Thymus (tissue), 11 donors: Measurements from ENCODE around the gene KIRREL3. TPM values are rescaled to one million over a fixed set of nuclear protein-coding genes. Genes with fewer than 3 reads are reported as not detected.

Source experiments
- DNase-seq, 9 donors: peaks; one replicate each; pipeline ENCODE4 v3.0.0-alpha.2; 2013; ENCODE audit warnings: low spot score in 9 of 9, low read depth in 6 of 9, missing footprints in 1 of 9
- H3K27ac ChIP-seq, 2 donors: one replicate each; pipeline ENCODE4 v1.5.1; 2013; ENCODE audit warnings: control low read depth in 1 of 2, low read depth in 1 of 2, low read length in 1 of 2, mild to moderate bottlenecking in 1 of 2, moderate library complexity in 1 of 2
- H3K27me3 ChIP-seq, 2 donors: one replicate each; pipeline ENCODE4 v1.5.1; 2013; ENCODE audit warnings: low read length in 1 of 2; ENCODE audit not compliant: control insufficient read depth in 2 of 2, insufficient read depth in 1 of 2
- H3K36me3 ChIP-seq, 2 donors: one replicate each; pipeline ENCODE4 v1.5.1; 2013; ENCODE audit warnings: low read length in 1 of 2, mild to moderate bottlenecking in 1 of 2, moderate library complexity in 1 of 2; ENCODE audit not compliant: control insufficient read depth in 2 of 2, insufficient read depth in 2 of 2
- H3K4me1 ChIP-seq, 2 donors: one replicate each; pipeline ENCODE4 v1.5.1; 2013; ENCODE audit warnings: low read length in 2 of 2; ENCODE audit not compliant: control insufficient read depth in 2 of 2, insufficient read depth in 2 of 2
- H3K4me3 ChIP-seq, 2 donors: one replicate each; pipeline ENCODE4 v1.5.1; 2013; ENCODE audit warnings: low read length in 2 of 2, control low read depth in 1 of 2, mild to moderate bottlenecking in 1 of 2
- H3K9me3 ChIP-seq, 2 donors: one replicate each; pipeline ENCODE4 v1.5.1; 2013; ENCODE audit warnings: low read length in 1 of 2, mild to moderate bottlenecking in 1 of 2; ENCODE audit not compliant: control insufficient read depth in 2 of 2, insufficient read depth in 1 of 2
- WGBS: extraction: QIAGEN DNeasy Blood & Tissue Kit; methylation state at CpG from one replicate; pipeline ENCODE4 v1.1.7; 2013; 5-methylcytosine and 5-hydroxymethylcytosine counted together
- polyA plus RNA-seq: library from polyadenylated mRNA; stranded (reverse); fragments of 200-250 nt; gene quantifications from one replicate; pipeline ENCODE4 v1.2.3, GENCODE V29; 2013
- total RNA-seq: library from RNA; stranded (reverse); fragments of 120-200 nt; gene quantifications from one replicate; pipeline ENCODE4 v1.2.4, GENCODE V29; 2013
- donor health status: healthy.

Gene KIRREL3
- total and polyA plus RNA-seq, 2 donors = 0.09 to 0.14 TPM

DNA sequence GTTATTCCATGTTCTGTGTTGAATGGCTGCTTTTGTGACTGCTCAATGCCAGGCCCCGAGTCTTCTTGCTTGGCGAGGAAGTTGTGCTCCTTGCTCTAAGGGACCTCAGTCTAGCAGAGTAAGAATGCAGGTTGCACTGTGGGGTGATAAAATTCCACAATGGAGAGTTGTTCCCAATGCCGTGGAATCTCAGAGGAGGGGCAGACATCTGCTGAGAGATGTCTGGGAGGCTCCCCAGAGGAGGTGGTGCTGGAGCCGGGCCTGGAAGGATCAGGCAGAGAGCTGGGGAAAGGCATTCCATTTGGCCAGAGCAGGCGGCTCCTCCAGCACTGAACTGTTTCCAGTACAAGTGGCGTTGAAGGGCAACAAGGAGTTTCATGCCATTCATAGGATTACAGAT lies 589.9 kb downstream of the KIRREL3 start:
- 96% methylated on average over 6 of the region's 6 CpGs for WGBS
- Histone ChIP-seq H3K27me3 (no peaks in the 10 kb centered on the region), H3K4me3 (no peak overlapping the region), H3K9me3 (no peaks in the 10 kb centered on the region), H3K4me1 (no peaks in the 10 kb centered on the region), H3K27ac (no peak overlapping the region), H3K36me3 (peaks cover 2 to 9% of the 10 kb centered on the region in 2 donors)
- DNase-seq = no peak

DNA sequence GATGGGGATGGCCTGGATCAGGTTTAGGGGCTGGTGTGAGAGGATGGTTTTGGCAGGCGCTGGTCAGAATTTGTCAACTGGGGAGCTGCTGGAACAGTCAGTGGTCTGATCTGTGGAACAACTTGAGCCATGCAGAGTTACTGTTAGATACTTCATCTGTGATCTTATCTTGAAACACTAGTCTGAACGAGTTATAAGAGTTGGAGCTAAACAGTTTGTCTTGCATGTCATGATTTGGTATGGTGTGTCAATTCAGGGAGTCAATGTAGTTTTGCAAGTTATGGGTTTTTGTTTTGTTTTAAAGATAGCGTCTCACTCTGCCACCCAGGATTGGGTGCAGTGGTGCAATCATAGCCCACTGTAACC lies 591.0 kb downstream of the KIRREL3 start:
- Histone ChIP-seq H3K27ac (no peak overlapping the region), H3K27me3 (no peaks in the 10 kb centered on the region), H3K4me3 (no peak overlapping the region), H3K9me3 (no peaks in the 10 kb centered on the region), H3K4me1 (no peaks in the 10 kb centered on the region), H3K36me3 (peaks cover 2 to 9% of the 10 kb centered on the region in 2 donors)
- WGBS = 92% methylated on average over 3 of the region's 3 CpGs
- no peak for DNase-seq

DNA sequence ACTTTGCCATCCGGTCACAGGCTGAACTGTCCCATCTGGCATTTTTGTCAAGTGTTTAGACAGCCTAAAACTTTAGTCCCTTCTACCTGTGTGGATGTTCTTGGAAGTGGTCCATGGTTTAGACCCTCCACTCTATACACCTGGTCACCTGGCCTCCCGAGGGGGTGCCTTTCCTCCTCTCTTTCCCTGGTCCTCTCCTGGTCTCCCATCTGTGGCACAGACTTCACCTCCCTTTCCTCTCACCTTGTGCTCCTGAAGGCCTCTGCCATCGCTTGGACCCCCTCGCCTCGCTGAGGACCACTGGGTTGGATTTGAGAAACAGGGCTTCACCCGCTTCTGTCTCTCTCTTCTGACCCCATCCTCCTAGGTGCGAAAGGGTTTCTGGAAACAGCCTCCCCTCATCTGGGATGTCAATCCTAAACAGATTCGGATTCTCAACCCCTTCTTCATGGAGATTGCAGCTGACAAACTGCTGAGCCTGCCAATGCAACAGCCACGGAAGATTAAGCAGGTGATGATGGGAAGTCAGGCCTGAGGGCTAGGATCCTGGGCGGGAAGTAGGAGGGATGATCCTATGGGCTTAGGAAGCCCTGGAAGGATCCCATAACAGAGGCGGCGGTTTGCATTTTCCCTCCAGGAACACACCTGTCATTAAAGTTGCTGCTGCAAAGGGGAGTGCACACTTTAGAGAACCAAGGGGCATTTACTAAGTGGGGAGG lies 591.5 kb downstream of the KIRREL3 start:
- no peak for DNase-seq
- Histone ChIP-seq H3K27ac (no peak overlapping the region), H3K36me3 (peaks cover 2 to 9% of the 10 kb centered on the region in 2 donors), H3K9me3 (no peaks in the 10 kb centered on the region), H3K27me3 (no peaks in the 10 kb centered on the region), H3K4me1 (no peaks in the 10 kb centered on the region), H3K4me3 (no peak overlapping the region)
- WGBS = 96% methylated on average over 12 of the region's 12 CpGs

DNA sequence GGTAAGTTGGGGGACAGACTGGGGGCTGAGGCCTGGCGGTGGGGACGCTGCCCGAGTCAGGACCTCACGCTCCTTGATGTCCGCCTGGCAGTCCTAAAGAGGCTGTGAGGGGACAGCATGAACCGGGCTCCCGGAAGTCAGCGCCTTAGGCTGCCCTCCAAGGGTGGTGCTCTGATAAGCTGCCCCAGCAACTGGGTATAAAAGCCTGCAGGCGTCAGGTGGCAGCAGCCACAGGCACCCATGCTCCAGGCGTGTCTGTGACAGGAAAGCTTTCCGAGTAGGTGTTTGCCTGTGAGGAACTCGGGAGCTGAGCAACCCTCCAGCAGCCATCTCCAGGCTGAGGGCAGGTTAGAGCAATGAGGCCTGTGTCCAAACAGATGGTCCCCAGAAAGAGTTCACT lies 592.1 kb downstream of the KIRREL3 start:
- H3K4me1 ChIP-seq = no peaks in the 10 kb centered on the region
- DNase-seq = no peak
- no peak overlapping the region for H3K27ac ChIP-seq
- no peaks in the 10 kb centered on the region for H3K27me3 ChIP-seq
- WGBS = 98% methylated on average over 12 of the region's 12 CpGs
- no peaks in the 10 kb centered on the region for H3K9me3 ChIP-seq
- peaks cover 2 to 9% of the 10 kb centered on the region in 2 donors for H3K36me3 ChIP-seq
- H3K4me3 ChIP-seq = no peak overlapping the region

DNA sequence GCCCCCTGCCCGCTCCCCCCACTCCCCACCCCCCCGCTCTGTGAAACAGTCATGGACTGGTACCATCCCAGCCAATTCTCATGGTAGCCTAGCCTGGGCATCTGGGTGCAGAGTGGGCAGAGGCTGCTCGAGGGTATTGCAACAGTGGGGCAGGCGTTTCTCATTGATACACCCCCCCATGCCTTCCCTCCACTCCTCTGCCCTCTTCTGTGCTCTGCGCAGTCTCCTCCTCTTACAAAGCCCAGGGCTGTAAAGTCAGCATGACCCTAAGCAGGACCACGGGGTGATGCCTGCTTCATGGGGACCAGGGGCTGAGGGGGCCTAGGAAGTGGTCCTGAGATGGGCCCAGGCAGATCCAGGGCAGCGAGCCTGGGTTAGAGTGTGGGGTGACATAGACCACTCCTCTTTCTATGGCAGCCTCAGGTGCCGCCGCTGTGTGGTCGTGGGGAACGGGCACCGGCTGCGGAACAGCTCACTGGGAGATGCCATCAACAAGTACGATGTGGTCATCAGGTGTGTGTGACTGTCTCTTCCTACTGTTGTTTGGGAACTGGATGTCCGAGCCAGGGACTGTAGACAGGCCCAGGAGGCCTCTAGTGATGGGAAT lies 592.8 kb downstream of the KIRREL3 start:
- H3K4me3 ChIP-seq = no peak overlapping the region
- H3K4me1 ChIP-seq = no peaks in the 10 kb centered on the region
- no peak overlapping the region for H3K27ac ChIP-seq
- no peaks in the 10 kb centered on the region for H3K9me3 ChIP-seq
- 96% methylated on average over 15 of the region's 15 CpGs for WGBS
- no peak for DNase-seq
- H3K36me3 ChIP-seq = peaks cover 2 to 9% of the 10 kb centered on the region in 2 donors
- H3K27me3 ChIP-seq = no peaks in the 10 kb centered on the region

DNA sequence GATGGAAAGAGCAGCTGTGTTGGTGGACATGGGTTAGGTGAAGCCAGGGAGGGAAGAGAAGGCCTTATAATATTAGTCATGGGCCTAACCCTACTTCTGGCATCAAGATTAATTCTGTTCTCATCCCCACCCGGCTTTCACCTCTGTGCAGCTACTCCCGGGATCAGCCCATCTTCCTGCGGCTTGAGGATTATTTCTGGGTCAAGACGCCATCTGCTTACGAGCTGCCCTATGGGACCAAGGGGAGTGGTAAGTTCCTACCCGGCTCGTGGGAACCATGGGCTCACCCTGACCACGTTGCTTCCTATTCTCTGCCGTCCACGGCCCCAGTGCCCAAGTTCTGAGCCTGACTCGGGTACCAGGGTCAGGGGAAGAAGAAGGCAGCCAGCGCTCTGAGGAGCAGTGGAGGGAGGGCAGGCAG lies 593.5 kb downstream of the KIRREL3 start:
- 92% methylated on average over 12 of the region's 12 CpGs for WGBS
- H3K4me1 ChIP-seq = no peaks in the 10 kb centered on the region
- no peak for DNase-seq
- H3K27ac ChIP-seq = no peak overlapping the region
- no peaks in the 10 kb centered on the region for H3K27me3 ChIP-seq
- peaks cover 2 to 9% of the 10 kb centered on the region in 2 donors for H3K36me3 ChIP-seq
- H3K4me3 ChIP-seq = no peak overlapping the region
- H3K9me3 ChIP-seq = no peaks in the 10 kb centered on the region

DNA sequence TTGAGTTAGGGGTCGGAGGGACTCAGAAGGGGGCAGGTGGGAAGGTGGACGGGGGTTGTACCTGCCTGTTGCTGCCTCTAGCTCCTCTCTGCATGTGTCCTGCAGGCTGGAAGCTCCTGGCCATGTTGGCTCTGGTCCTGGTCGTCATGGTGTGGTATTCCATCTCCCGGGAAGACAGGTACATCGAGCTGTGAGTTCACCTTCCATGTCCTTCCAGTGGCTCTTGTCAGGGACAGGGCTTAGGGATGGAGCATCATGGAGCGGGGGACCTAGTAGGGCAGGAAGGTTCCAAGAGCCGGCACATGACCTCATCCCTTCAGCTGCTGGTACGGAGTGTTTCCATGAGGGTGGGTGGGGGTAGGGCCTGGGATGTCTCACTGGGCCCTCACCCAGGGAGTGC lies 594.2 kb downstream of the KIRREL3 start:
- Histone ChIP-seq H3K36me3 (peaks cover 2 to 9% of the 10 kb centered on the region in 2 donors), H3K9me3 (no peaks in the 10 kb centered on the region), H3K4me1 (no peaks in the 10 kb centered on the region), H3K4me3 (no peak overlapping the region), H3K27ac (no peak overlapping the region), H3K27me3 (no peaks in the 10 kb centered on the region)
- WGBS = 95% methylated on average over 8 of the region's 8 CpGs
- DNase-seq = no peak

DNA sequence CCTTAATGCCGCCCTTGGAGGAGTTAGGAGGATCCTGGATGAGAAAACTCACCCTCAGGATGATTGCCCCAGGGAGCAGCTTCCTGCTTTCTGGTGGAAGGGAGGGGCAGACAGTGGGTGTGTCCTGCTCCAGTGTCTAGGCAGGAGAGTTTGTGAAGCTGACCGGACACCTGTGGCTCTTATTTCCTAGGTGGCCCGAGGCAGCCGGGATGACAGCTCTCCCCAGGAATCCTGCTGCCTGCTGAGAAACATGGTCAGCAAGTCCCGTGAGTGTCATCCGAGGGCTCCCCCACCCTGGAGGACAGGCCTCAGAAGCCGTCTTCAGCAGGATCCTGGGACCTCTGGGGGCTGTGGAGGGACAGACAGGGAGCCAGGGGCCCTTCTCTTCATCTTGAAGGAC lies 594.7 kb downstream of the KIRREL3 start:
- no peak overlapping the region for H3K4me3 ChIP-seq
- no peaks in the 10 kb centered on the region for H3K9me3 ChIP-seq
- no peaks in the 10 kb centered on the region for H3K27me3 ChIP-seq
- no peaks in the 10 kb centered on the region for H3K4me1 ChIP-seq
- no peak overlapping the region for H3K27ac ChIP-seq
- no peak for DNase-seq
- 97% methylated on average over 7 of the region's 7 CpGs for WGBS
- H3K36me3 ChIP-seq = peaks cover 2 to 9% of the 10 kb centered on the region in 2 donors

DNA sequence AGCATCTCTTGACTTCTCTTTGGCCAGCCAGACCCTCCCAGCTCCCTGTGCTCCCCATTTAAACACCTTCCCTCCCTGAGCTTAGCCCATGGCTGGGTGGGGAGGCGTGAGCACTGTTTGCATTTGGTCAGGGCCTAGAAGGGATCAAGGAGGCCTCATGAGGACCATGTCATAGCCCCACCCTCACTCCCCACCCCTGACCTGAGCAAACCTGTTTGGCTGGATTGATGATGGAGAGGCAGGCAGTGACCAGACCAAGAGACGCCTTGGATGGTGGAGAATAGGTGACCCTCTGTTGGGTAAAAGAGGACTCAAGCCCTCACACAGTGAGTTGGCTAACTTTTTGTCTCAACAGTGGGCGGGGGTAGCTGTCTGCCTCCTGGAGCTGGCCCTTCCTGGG lies 595.2 kb downstream of the KIRREL3 start:
- H3K27ac ChIP-seq = no peak overlapping the region
- H3K4me1 ChIP-seq = no peaks in the 10 kb centered on the region
- H3K36me3 ChIP-seq = peaks cover 2 to 9% of the 10 kb centered on the region in 2 donors

More for the DNA sequence above, 595.2 kb downstream of the KIRREL3 start:
- H3K9me3 ChIP-seq = no peaks in the 10 kb centered on the region
- no peak for DNase-seq
- no peak overlapping the region for H3K4me3 ChIP-seq
- WGBS = over 99% methylated on average over 3 of the region's 3 CpGs
- H3K27me3 ChIP-seq = no peaks in the 10 kb centered on the region
